GM12878 (cell line): Measurements from ENCODE around the gene PSMB7.

Experiments
- ATF3 ChIP-seq: IDR thresholded peaks from 2 replicates; pipeline ENCODE4 v1.6.1; 2011; ENCODE audit warnings: low read depth, mild to moderate bottlenecking, low read length, moderate library complexity, borderline replicate concordance; ENCODE audit errors: extremely low read depth
- CBFB ChIP-seq: IDR thresholded peaks from 2 replicates; pipeline ENCODE4 v1.6.1; 2016; ENCODE audit warnings: antibody characterized with exemption, low read depth
- CTCF ChIP-seq, 3 experiments: IDR thresholded peaks in 2 of 3; conservative IDR thresholded peaks in 1 of 3; 2 replicates each; pipeline ENCODE4 v1.5.1; 2011; ENCODE audit warnings: low read depth in 3 of 3, low read length in 3 of 3, mild to moderate bottlenecking in 3 of 3, control low read depth in 2 of 3, moderate library complexity in 2 of 3, inconsistent platforms in 1 of 3, mixed read lengths in 1 of 3; ENCODE audit not compliant: control insufficient read depth in 2 of 3, insufficient read depth in 1 of 3; ENCODE audit errors: extremely low read depth in 1 of 3
- EGR1 ChIP-seq, 2 experiments: IDR thresholded peaks; 1 replicate in 1 of 2; 2 replicates in 1 of 2; pipeline ENCODE4 v1.6.1; 2011 to 2012; ENCODE audit warnings: low read depth in 2 of 2, low read length in 2 of 2, borderline replicate concordance in 1 of 2, mild to moderate bottlenecking in 1 of 2, moderate library complexity in 1 of 2
- FOXM1 ChIP-seq: IDR thresholded peaks from 2 replicates; pipeline ENCODE4 v1.6.1; 2012; ENCODE audit warnings: low read depth, mild to moderate bottlenecking, inconsistent platforms, low read length, moderate library complexity
- GABPA ChIP-seq: IDR thresholded peaks from 2 replicates; pipeline ENCODE4 v1.6.1; 2014; ENCODE audit warnings: antibody characterized with exemption, low read depth, mild to moderate bottlenecking, inconsistent platforms
- IRF5 ChIP-seq: fragments of 450-650 bp; IDR thresholded peaks from 2 replicates; pipeline ENCODE4 v1.6.1; 2017; ENCODE audit warnings: borderline replicate concordance
- MXI1 ChIP-seq: fragments of 150-350 bp; IDR thresholded peaks from 2 replicates; pipeline ENCODE4 v1.6.1; 2011; ENCODE audit warnings: low read depth, mild to moderate bottlenecking, inconsistent platforms, low read length, improper control_type of control experiment
- NFIC ChIP-seq: IDR thresholded peaks from 2 replicates; pipeline ENCODE4 v1.6.1; 2012; ENCODE audit warnings: low read depth, mild to moderate bottlenecking, inconsistent platforms, low read length, moderate library complexity
- NR2F1 ChIP-seq: fragments of 450-650 bp; conservative IDR thresholded peaks from 2 replicates; pipeline ENCODE4 v1.6.1; 2017; ENCODE audit warnings: mild to moderate bottlenecking
- POLR2A ChIP-seq: IDR thresholded peaks from 2 replicates; pipeline ENCODE4 v1.6.1; 2011; ENCODE audit warnings: low read depth, mild to moderate bottlenecking, low read length
- REST ChIP-seq: IDR thresholded peaks from 2 replicates; pipeline ENCODE4 v1.6.1; 2012; ENCODE audit warnings: mild to moderate bottlenecking, low read depth, low read length
- ZNF24 ChIP-seq: fragments of 450-650 bp; IDR thresholded peaks from 2 replicates; pipeline ENCODE4 v1.6.1; 2017; ENCODE audit warnings: antibody characterized with exemption, mild to moderate bottlenecking
- ZZZ3 ChIP-seq: IDR thresholded peaks from 2 replicates; pipeline ENCODE4 v1.6.1; 2011; ENCODE audit warnings: low read depth; ENCODE audit not compliant: control insufficient read depth, insufficient read length

- TF ChIP-seq CBFB, result no peak
- no peak for TF ChIP-seq EGR1 (IDR thresholded peaks at IDR 0.05; ENCODE audit: borderline replicate concordance in 1 of 2, low read depth in 2 of 2, low read length in 2 of 2)
- no peak for TF ChIP-seq NR2F1
- TF ChIP-seq POLR2A, result no peak
- TF ChIP-seq FOXM1, result no peak
- no peak for TF ChIP-seq REST
- no peak for TF ChIP-seq IRF5
- TF ChIP-seq GABPA, result no peak
- TF ChIP-seq CTCF (IDR thresholded peaks at IDR 0.05 in 2 of 3, conservative IDR thresholded peaks at IDR 0.05 in 1 of 3; ENCODE audit: control insufficient read depth in 2 of 3, extremely low read depth in 1 of 3, insufficient read depth in 1 of 3, low read depth in 3 of 3, low read length in 3 of 3), result no peak
- no peak for TF ChIP-seq MXI1
- TF ChIP-seq ATF3, result no peak
- TF ChIP-seq NFIC, result no peak
- no peak for TF ChIP-seq ZNF24
- no peak for TF ChIP-seq ZZZ3
These were observed 15.0 kb downstream of the PSMB7 start for GRCh38 chr9:124399968-124400940.
